Right lobe of liver (tissue), 4 donors: ENCODE data around the gene RAB36.

Experiments
- POLR2A ChIP-seq: fragments of 450-650 bp; IDR thresholded peaks from one replicate; pipeline ENCODE4 v1.6.1; 2017; ENCODE audit warnings: antibody characterized with exemption, mild to moderate bottlenecking
- TF ChIP-seq, protein P1 (sequence below), 4 donors: fragments of 200-600 bp in 3 of 4; fragments of 450-650 bp in 1 of 4; IDR thresholded peaks; one replicate each; pipeline versions ENCODE4 v1.5.1 to v1.8.0; 2016 to 2022; ENCODE audit warnings: antibody characterized with exemption in 4 of 4, mild to moderate bottlenecking in 2 of 4
- donor health status: DM: no; HTN: no; CAD: no.
- donor health status: DM: no; HTN: no; CAD: no.
- donor health status: DM: no; HTN: yes; CAD: no.

DNA sequence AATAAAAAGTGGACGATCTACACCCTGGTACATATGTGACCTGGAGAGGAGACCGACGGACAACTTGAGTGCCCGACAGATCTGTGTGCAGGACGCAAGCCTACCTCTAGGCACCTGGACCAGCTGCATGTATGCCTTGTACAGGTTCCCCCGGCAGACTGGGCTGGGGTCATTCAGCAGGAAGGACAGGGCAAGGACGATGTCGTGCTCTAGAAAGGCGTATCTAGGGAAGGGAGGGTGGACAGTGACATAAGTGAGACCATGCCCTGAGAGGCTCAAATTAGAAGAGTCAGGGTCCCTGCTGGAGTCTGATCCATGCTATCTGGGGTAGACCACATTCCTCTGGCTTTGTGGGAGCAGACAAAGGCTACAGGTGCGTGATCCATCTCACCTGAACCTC is 11.4 kb upstream of the RAB36 start:
- no peak for TF ChIP-seq POLR2A
- TF ChIP-seq, protein P1, sequence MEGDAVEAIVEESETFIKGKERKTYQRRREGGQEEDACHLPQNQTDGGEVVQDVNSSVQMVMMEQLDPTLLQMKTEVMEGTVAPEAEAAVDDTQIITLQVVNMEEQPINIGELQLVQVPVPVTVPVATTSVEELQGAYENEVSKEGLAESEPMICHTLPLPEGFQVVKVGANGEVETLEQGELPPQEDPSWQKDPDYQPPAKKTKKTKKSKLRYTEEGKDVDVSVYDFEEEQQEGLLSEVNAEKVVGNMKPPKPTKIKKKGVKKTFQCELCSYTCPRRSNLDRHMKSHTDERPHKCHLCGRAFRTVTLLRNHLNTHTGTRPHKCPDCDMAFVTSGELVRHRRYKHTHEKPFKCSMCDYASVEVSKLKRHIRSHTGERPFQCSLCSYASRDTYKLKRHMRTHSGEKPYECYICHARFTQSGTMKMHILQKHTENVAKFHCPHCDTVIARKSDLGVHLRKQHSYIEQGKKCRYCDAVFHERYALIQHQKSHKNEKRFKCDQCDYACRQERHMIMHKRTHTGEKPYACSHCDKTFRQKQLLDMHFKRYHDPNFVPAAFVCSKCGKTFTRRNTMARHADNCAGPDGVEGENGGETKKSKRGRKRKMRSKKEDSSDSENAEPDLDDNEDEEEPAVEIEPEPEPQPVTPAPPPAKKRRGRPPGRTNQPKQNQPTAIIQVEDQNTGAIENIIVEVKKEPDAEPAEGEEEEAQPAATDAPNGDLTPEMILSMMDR (IDR thresholded peaks at IDR 0.05): no peak
